ENCODE data around the gene NCBP1. TPM values are rescaled to one million over a fixed set of nuclear protein-coding genes. Genes with fewer than 3 reads are reported as not detected.

Gene NCBP1
- polyA plus RNA-seq, 2 of the 4 experiments (the other 2 are of a cell fraction), result 31.8 to 48.2 TPM

GRCh38 chr9:97635026-97635425, 1.4 kb downstream of the NCBP1 start:
- FAIRE-seq, result no peak
- TF ChIP-seq MAX (IDR thresholded peaks at IDR 0.05) (no peak), TFCP2L1 (CRISPR knock-in tag; IDR thresholded peaks at IDR 0.05) (no peak), MAZ (IDR thresholded peaks at IDR 0.05; ENCODE audit: borderline replicate concordance, low read depth, low read length) (no peak), CHD4 (IDR thresholded peaks at IDR 0.05; ENCODE audit: borderline replicate concordance) (no peak), EP300 (IDR thresholded peaks at IDR 0.05) (no peak), GATA3 (IDR thresholded peaks at IDR 0.05; ENCODE audit: borderline replicate concordance) (no peak), BHLHE40 (IDR thresholded peaks at IDR 0.05; ENCODE audit: low read depth, low read length) (no peak), PBX3 (IDR thresholded peaks at IDR 0.05) (no peak), SMC3 (IDR thresholded peaks at IDR 0.05) (no peak), HEYL (CRISPR knock-in tag; IDR thresholded peaks at IDR 0.05) (no peak), BCL3 (IDR thresholded peaks at IDR 0.05) (no peak), PHF8 (IDR thresholded peaks at IDR 0.05; ENCODE audit: borderline replicate concordance, low read depth) (no peak), KDM1A (IDR thresholded peaks at IDR 0.05; ENCODE audit: low read depth) (no peak), POLR2AphosphoS2 (conservative IDR thresholded peaks at IDR 0.05; ENCODE audit: low read length) (no peak), ELK1 (IDR thresholded peaks at IDR 0.05; ENCODE audit: low read depth, low read length) (no peak), MYC (IDR thresholded peaks at IDR 0.05; ENCODE audit: borderline replicate concordance, low read length) (no peak), MAFK (IDR thresholded peaks at IDR 0.05; ENCODE audit: partially characterized antibody) (no peak), CHD2 (IDR thresholded peaks at IDR 0.05; ENCODE audit: low read length, partially characterized antibody) (no peak), ZSCAN20 (CRISPR knock-in tag; IDR thresholded peaks at IDR 0.05) (no peak), NFE2L2 (conservative IDR thresholded peaks at IDR 0.05; ENCODE audit: low read length) (no peak)
- peak overlapping the region in 1 of 2 experiments; percentile 96; a peak in 2 of 6 replicates for H3K27ac ChIP-seq
- DNase-seq (ENCODE audit: low read depth in 1 of 2, low spot score in 1 of 2), result no peak
- no peak for ATAC-seq
- ChIA-PET CTCF (interaction anchor here (0.6 to 1.1 kb wide), 2 partner anchors 20 to 266 kb away, joined by 3 read pairs; no protein-coding TSS in a partner anchor), POLR2A (no interaction called here)
- peak overlapping the region; percentile 96 for H3K4me3 ChIP-seq
- peaks cover 44% of the 10 kb centered on the region for H3K4me1 ChIP-seq
- no peaks in the 10 kb centered on the region for H3K9me3 ChIP-seq
- H3K4me2 ChIP-seq, result peak overlapping the region; percentile 83
- 50% methylated on average over 7 of the region's 7 CpGs for WGBS (ENCODE audit: missing lambda C conversion rate)

GRCh38 chr9:97636903-97637302, 3.3 kb downstream of the NCBP1 start:
- CTCF ChIA-PET, result no interaction called here
- DNase-seq (ENCODE audit: low read depth in 1 of 2, low spot score in 1 of 2) (no peak), FAIRE-seq (no peak), ATAC-seq (no peak)
- Histone ChIP-seq H3K4me1 (peaks cover 38% of the 10 kb centered on the region), H3K4me3 (no peak overlapping the region), H3K27ac (no peak overlapping the region), H3K9me3 (no peaks in the 10 kb centered on the region), H3K4me2 (peak overlapping the region; percentile 24; the same call in 2 of the 3 replicates)
- POLR2A ChIA-PET, result no interaction called here
- WGBS (ENCODE audit: missing lambda C conversion rate), result 90% methylated on average over 3 of the region's 3 CpGs
- TF ChIP-seq HOXA7 (CRISPR knock-in tag; IDR thresholded peaks at IDR 0.05) (no peak), HEYL (CRISPR knock-in tag; IDR thresholded peaks at IDR 0.05) (no peak), REST (IDR thresholded peaks at IDR 0.05) (no peak), PBX3 (IDR thresholded peaks at IDR 0.05) (no peak), MAX (IDR thresholded peaks at IDR 0.05) (no peak), SMC3 (IDR thresholded peaks at IDR 0.05) (no peak), HOXB5 (CRISPR knock-in tag; IDR thresholded peaks at IDR 0.05) (no peak), MAZ (IDR thresholded peaks at IDR 0.05; ENCODE audit: borderline replicate concordance, low read depth, low read length) (no peak), FOSL2 (IDR thresholded peaks at IDR 0.05) (no peak), FOSL2 (CRISPR knock-in tag; IDR thresholded peaks at IDR 0.05) (no peak), ZNF302 (CRISPR knock-in tag; IDR thresholded peaks at IDR 0.05) (no peak), BCL3 (IDR thresholded peaks at IDR 0.05) (no peak), ZC3H11A (IDR thresholded peaks at IDR 0.05) (no peak), ZFP36 (IDR thresholded peaks at IDR 0.05; ENCODE audit: borderline replicate concordance, partially characterized antibody) (no peak), BHLHE40 (IDR thresholded peaks at IDR 0.05; ENCODE audit: low read depth, low read length) (no peak)

Data from A549 (cell line).